Endodermal cell (in vitro differentiated cells): ENCODE results near the gene PCGF5. TPM values are rescaled to one million over a fixed set of nuclear protein-coding genes. Genes with fewer than 3 reads are reported as not detected.
"Not testable (repeated sequence)": the region's sequence is repeated elsewhere in the genome, so short reads cannot be mapped to it uniquely, and the experiment has no call there.

Experiments used
- DNase-seq: peaks from one replicate; pipeline ENCODE4 v3.0.0-alpha.2; 2017
- H3K27ac ChIP-seq: 2 replicates; pipeline ENCODE4 v1.5.1; 2013; ENCODE audit warnings: mild to moderate bottlenecking, low read depth, low read length, moderate library complexity
- H3K27me3 ChIP-seq: 2 replicates; pipeline ENCODE4 v1.6.1; 2013; ENCODE audit warnings: mild to moderate bottlenecking, low read length, moderate library complexity; ENCODE audit not compliant: insufficient read depth, control insufficient read depth, poor library complexity, severe bottlenecking
- H3K36me3 ChIP-seq: 2 replicates; pipeline ENCODE4 v1.7.0; 2013; ENCODE audit warnings: mild to moderate bottlenecking, low read length, moderate library complexity; ENCODE audit not compliant: control insufficient read depth, insufficient read depth
- H3K4me1 ChIP-seq: one replicate; pipeline ENCODE4 v1.7.0; 2013; ENCODE audit warnings: low read length; ENCODE audit not compliant: control insufficient read depth, insufficient read depth
- H3K4me3 ChIP-seq: 2 replicates; pipeline ENCODE4 v1.5.1; 2013; ENCODE audit warnings: mild to moderate bottlenecking, low read length, moderate library complexity
- H3K9ac ChIP-seq: 2 replicates; pipeline ENCODE4 v1.6.1; 2013; ENCODE audit warnings: mild to moderate bottlenecking, low read length, moderate library complexity; ENCODE audit not compliant: poor library complexity, severe bottlenecking; ENCODE audit errors: extremely low read depth
- H3K9me3 ChIP-seq: 2 replicates; pipeline ENCODE4 v1.6.1; 2013; ENCODE audit warnings: mild to moderate bottlenecking, low read length, moderate library complexity; ENCODE audit not compliant: control insufficient read depth
- H3K27ac Mint-ChIP-seq: 2 replicates; pipeline ENCODE4 v1.8.0; 2020; ENCODE audit warnings: mixed read lengths
- H3K27me3 Mint-ChIP-seq: 2 replicates; pipeline ENCODE4 v1.8.0; 2021; ENCODE audit warnings: mild to moderate bottlenecking, mixed read lengths; ENCODE audit not compliant: insufficient read depth
- H3K36me3 Mint-ChIP-seq: 2 replicates; pipeline ENCODE4 v1.8.0; 2020; ENCODE audit warnings: low read depth, mixed read lengths
- H3K4me1 Mint-ChIP-seq: 2 replicates; pipeline ENCODE4 v1.8.0; 2020; ENCODE audit warnings: mixed read lengths
- H3K4me3 Mint-ChIP-seq: 2 replicates; pipeline ENCODE4 v1.8.0; 2020; ENCODE audit warnings: mild to moderate bottlenecking, moderate library complexity, mixed read lengths
- H3K9me3 Mint-ChIP-seq: 2 replicates; pipeline ENCODE4 v1.8.0; 2020; ENCODE audit warnings: mild to moderate bottlenecking, mixed read lengths
- WGBS, 2 experiments: methylation state at CpG; one replicate each; pipeline versions ENCODE4 v1.1.5 to v1.1.7; 2013; ENCODE audit warnings: missing lambda C conversion rate in 2 of 2, mixed read lengths in 1 of 2; ENCODE audit not compliant: insufficient coverage in 1 of 2, insufficient read length in 1 of 2; 5-methylcytosine and 5-hydroxymethylcytosine counted together
- total RNA-seq, 2 donors: library from RNA; stranded (reverse); fragmentation: NEBNext Ultra II Directional in 1 of 2; extraction: Animal tissue kit (Norgen Biotek cat#: 25700) in 1 of 2; gene quantifications; 2 replicates in 1 of 2; 3 replicates in 1 of 2; pipeline ENCODE4 v1.2.1, GENCODE V29; 2021
- TF ChIP-seq, protein P1 (sequence below): fragments of 200-600 bp; sonication (generic); conservative IDR thresholded peaks from 2 replicates; pipeline ENCODE4 v1.5.0; 2021; ENCODE audit warnings: antibody characterized with exemption, mild to moderate bottlenecking

The PCGF5 gene
- total RNA-seq, 2 donors from 2014 or later, result 6.8 to 9.2 TPM

- DNase-seq, result no peak
- H3K4me3 ChIP-seq, result no peak overlapping the region
- H3K9ac ChIP-seq, result no peak overlapping the region
- no peak overlapping the region for H3K4me3 Mint-ChIP-seq
- H3K36me3 Mint-ChIP-seq, result no peaks in the 10 kb centered on the region
- peaks cover 36% of the 10 kb centered on the region for H3K27me3 Mint-ChIP-seq
- H3K27me3 ChIP-seq, result peaks cover 12% of the 10 kb centered on the region
- H3K27ac Mint-ChIP-seq, result no peak overlapping the region
- H3K9me3 ChIP-seq, result no peaks in the 10 kb centered on the region
- no peaks in the 10 kb centered on the region for H3K4me1 ChIP-seq
- no peaks in the 10 kb centered on the region for H3K9me3 Mint-ChIP-seq
- TF ChIP-seq, protein P1, sequence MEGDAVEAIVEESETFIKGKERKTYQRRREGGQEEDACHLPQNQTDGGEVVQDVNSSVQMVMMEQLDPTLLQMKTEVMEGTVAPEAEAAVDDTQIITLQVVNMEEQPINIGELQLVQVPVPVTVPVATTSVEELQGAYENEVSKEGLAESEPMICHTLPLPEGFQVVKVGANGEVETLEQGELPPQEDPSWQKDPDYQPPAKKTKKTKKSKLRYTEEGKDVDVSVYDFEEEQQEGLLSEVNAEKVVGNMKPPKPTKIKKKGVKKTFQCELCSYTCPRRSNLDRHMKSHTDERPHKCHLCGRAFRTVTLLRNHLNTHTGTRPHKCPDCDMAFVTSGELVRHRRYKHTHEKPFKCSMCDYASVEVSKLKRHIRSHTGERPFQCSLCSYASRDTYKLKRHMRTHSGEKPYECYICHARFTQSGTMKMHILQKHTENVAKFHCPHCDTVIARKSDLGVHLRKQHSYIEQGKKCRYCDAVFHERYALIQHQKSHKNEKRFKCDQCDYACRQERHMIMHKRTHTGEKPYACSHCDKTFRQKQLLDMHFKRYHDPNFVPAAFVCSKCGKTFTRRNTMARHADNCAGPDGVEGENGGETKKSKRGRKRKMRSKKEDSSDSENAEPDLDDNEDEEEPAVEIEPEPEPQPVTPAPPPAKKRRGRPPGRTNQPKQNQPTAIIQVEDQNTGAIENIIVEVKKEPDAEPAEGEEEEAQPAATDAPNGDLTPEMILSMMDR, result no peak
- 87 to 89% methylated on average over 7 to 8 of the region's 8 CpGs for WGBS, 2 experiments
- no peaks in the 10 kb centered on the region for H3K36me3 ChIP-seq
- no peak overlapping the region for H3K27ac ChIP-seq
- H3K4me1 Mint-ChIP-seq, result no peaks in the 10 kb centered on the region
These were observed 35.1 kb upstream of the PCGF5 start for GRCh38 chr10:91185239-91185875.

DNA sequence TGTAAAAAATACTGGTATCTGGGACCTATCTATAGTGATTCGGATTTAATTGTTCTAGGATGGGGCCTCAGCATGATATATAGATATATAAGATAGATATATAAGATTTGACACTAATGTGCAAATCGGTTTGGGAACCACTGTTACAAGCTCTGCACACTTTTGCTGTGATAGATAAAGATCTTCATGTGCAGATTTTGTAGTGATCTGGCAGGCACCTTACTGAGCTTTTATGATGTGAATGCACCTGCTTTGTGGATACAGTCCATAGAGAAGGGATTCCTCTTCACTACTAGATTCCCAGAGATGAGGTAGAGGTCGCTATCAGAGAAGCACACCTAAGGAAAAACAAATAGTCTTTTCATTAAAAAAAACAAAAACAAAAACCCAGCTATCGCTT lies 33.3 kb upstream of the PCGF5 start:
- WGBS, 2 experiments, result 91 to 100% methylated on average over 1 to 2 of the region's 4 CpGs
- H3K27me3 Mint-ChIP-seq, result peaks cover 25% of the 10 kb centered on the region

GRCh38 chr10:91188010-91188409 lies 32.5 kb upstream of the PCGF5 start:
- WGBS, 2 experiments, result 80 to 86% methylated on average over 5 to 11 of the region's 11 CpGs
- H3K4me3 Mint-ChIP-seq, H3K27me3 ChIP-seq, H3K9me3 ChIP-seq, H3K9ac ChIP-seq, H3K36me3 Mint-ChIP-seq, H3K4me1 ChIP-seq, H3K4me1 Mint-ChIP-seq, DNase-seq, H3K36me3 ChIP-seq, H3K9me3 Mint-ChIP-seq, H3K27ac Mint-ChIP-seq, H3K27ac ChIP-seq, H3K4me3 ChIP-seq: not testable (repeated sequence)
- peaks cover 19% of the 10 kb centered on the region for H3K27me3 Mint-ChIP-seq

More for the DNA sequence above, 33.3 kb upstream of the PCGF5 start:
- no peak overlapping the region for H3K4me3 ChIP-seq
- peaks cover 10% of the 10 kb centered on the region for H3K27me3 ChIP-seq
- no peaks in the 10 kb centered on the region for H3K36me3 ChIP-seq
- H3K9ac ChIP-seq, result no peak overlapping the region
- TF ChIP-seq, protein P1, result no peak
- no peak overlapping the region for H3K27ac ChIP-seq
- no peaks in the 10 kb centered on the region for H3K4me1 Mint-ChIP-seq
- H3K4me1 ChIP-seq, result no peaks in the 10 kb centered on the region
- no peak overlapping the region for H3K4me3 Mint-ChIP-seq
- H3K36me3 Mint-ChIP-seq, result no peaks in the 10 kb centered on the region
- no peak overlapping the region for H3K27ac Mint-ChIP-seq
- DNase-seq, result no peak
- no peaks in the 10 kb centered on the region for H3K9me3 ChIP-seq
- no peaks in the 10 kb centered on the region for H3K9me3 Mint-ChIP-seq

DNA sequence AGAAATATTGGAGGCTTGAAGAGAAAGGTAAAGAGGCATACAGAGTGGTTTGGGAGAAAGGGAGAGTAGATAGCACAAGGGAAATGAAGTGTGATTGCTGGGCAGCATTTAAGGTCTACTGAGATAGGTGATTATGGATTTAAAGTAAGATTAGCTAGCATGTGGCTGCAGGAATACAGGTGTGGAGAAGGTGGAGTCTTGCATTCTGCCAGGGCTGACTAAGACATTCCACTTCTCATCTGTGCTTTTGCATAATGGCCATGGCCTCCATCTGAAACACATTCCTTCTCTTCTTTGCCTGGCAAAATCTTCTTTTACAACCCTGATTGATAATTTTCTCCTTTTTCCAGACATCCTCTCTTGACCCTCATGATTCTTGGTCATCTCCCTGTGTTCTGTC lies 31.6 kb upstream of the PCGF5 start:
- no peaks in the 10 kb centered on the region for H3K9me3 Mint-ChIP-seq
- no peak overlapping the region for H3K4me3 Mint-ChIP-seq
- Histone ChIP-seq H3K9ac (no peak overlapping the region), H3K27me3 (no peaks in the 10 kb centered on the region), H3K4me3 (no peak overlapping the region), H3K36me3 (no peaks in the 10 kb centered on the region), H3K9me3 (no peaks in the 10 kb centered on the region), H3K27ac (no peak overlapping the region), H3K4me1 (no peaks in the 10 kb centered on the region)
- peaks cover 16% of the 10 kb centered on the region for H3K27me3 Mint-ChIP-seq
- no peaks in the 10 kb centered on the region for H3K4me1 Mint-ChIP-seq
- DNase-seq, result no peak
- TF ChIP-seq, protein P1, result no peak
- H3K27ac Mint-ChIP-seq, result no peak overlapping the region
- no peaks in the 10 kb centered on the region for H3K36me3 Mint-ChIP-seq
